Measurements from ENCODE around the gene KANK3.
"Not testable (repeated sequence)": the region's sequence is repeated elsewhere in the genome, so short reads cannot be mapped to it uniquely, and the experiment has no call there.

Gene KANK3

DNA sequence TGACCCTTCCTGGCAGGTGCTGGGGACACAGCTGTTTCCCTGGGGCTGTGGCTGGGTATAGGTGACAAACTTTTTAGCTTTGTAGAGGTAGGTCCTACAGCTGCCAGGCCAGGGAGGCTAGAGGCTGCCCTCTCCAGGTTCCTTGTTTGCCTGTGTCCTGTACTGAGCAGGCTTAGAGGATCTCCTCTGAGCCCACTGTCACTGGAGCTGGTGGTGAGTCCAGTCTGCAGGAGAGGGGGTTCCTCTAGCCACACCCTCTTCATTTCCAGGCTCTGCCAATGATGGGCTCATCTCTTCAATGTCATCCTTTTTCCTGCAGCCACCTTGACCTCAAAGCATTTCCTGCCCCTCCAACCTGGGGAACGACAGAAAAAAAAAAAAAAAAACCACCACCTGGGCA lies 34.5 kb upstream of the KANK3 start:
- Histone ChIP-seq H3K36me3 (replicated peaks) (peaks cover 18% of the 10 kb centered on the region), H3K4me3 (ENCODE audit: low read depth, low read length) (no peak overlapping the region), H3K27me3 (replicated peaks) (no peaks in the 10 kb centered on the region), H3K27ac (no peak overlapping the region)
- in situ Hi-C loops (cut with HindIII; ENCODE audit: low pct_ligation_motif_present, low sequenced_read_pairs) = no loop called here
- DNase-seq = no peak
- TF ChIP-seq, protein P1, sequence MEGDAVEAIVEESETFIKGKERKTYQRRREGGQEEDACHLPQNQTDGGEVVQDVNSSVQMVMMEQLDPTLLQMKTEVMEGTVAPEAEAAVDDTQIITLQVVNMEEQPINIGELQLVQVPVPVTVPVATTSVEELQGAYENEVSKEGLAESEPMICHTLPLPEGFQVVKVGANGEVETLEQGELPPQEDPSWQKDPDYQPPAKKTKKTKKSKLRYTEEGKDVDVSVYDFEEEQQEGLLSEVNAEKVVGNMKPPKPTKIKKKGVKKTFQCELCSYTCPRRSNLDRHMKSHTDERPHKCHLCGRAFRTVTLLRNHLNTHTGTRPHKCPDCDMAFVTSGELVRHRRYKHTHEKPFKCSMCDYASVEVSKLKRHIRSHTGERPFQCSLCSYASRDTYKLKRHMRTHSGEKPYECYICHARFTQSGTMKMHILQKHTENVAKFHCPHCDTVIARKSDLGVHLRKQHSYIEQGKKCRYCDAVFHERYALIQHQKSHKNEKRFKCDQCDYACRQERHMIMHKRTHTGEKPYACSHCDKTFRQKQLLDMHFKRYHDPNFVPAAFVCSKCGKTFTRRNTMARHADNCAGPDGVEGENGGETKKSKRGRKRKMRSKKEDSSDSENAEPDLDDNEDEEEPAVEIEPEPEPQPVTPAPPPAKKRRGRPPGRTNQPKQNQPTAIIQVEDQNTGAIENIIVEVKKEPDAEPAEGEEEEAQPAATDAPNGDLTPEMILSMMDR (IDR thresholded peaks at IDR 0.05; ENCODE audit: low read depth, low read length, missing control alignments) = no peak

DNA sequence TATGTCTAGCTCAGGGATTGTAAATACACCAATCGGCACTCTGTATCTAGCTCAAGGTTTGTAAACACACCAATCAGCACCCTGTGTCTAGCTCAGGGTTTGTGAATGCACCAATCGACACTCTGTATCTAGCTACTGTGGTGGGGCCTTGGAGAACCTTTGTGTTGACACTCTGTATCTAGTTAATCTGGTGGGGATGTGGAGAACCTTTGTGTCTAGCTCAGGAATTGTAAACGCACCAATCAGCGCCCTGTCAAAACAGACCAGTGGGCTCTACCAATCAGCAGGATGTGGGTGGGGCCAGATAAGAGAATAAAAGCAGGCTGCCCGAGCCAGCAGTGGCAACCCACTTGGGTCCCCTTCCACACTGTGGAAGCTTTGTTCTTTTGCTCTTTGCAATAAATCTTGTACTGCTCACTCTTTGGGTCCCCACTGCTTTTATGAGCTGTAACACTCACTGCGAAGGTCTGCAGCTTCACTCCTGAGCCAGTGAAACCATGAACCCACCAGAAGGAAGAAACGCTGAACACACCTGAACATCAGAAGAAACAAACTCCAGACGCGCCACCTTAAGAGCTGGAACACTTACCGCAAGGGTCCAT lies 33.4 kb upstream of the KANK3 start:
- peaks cover 27% of the 10 kb centered on the region for H3K36me3 ChIP-seq (replicated peaks)
- H3K4me3 ChIP-seq (ENCODE audit: low read depth, low read length); H3K27ac ChIP-seq; in situ Hi-C loops (cut with HindIII; ENCODE audit: low pct_ligation_motif_present, low sequenced_read_pairs); DNase-seq; H3K27me3 ChIP-seq (replicated peaks): not testable (repeated sequence)

DNA sequence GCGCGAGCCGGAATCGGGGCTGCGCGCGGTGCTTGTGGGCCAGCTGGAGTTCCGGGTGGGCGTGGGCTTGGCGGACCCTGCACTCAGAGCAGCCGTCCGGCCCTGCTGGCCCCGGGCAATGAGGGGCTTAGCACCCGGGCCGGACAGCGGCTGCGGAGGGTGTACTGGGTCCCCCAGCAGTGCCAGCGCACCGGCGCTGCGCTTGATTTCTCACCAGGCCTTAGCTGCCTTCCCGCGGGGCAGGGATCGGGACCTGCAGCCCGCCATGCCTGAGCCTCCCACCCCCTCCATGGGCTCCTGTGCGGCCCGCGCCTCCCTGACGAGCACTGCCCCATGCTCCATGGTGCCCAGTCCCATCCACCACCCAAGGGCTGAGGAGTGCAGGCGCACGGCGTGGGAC lies 32.7 kb upstream of the KANK3 start:
- DNase-seq; H3K27me3 ChIP-seq (replicated peaks); in situ Hi-C loops (cut with HindIII; ENCODE audit: low pct_ligation_motif_present, low sequenced_read_pairs); H3K27ac ChIP-seq; H3K4me3 ChIP-seq (ENCODE audit: low read depth, low read length): not testable (repeated sequence)
- peaks cover 34% of the 10 kb centered on the region for H3K36me3 ChIP-seq (replicated peaks)

DNA sequence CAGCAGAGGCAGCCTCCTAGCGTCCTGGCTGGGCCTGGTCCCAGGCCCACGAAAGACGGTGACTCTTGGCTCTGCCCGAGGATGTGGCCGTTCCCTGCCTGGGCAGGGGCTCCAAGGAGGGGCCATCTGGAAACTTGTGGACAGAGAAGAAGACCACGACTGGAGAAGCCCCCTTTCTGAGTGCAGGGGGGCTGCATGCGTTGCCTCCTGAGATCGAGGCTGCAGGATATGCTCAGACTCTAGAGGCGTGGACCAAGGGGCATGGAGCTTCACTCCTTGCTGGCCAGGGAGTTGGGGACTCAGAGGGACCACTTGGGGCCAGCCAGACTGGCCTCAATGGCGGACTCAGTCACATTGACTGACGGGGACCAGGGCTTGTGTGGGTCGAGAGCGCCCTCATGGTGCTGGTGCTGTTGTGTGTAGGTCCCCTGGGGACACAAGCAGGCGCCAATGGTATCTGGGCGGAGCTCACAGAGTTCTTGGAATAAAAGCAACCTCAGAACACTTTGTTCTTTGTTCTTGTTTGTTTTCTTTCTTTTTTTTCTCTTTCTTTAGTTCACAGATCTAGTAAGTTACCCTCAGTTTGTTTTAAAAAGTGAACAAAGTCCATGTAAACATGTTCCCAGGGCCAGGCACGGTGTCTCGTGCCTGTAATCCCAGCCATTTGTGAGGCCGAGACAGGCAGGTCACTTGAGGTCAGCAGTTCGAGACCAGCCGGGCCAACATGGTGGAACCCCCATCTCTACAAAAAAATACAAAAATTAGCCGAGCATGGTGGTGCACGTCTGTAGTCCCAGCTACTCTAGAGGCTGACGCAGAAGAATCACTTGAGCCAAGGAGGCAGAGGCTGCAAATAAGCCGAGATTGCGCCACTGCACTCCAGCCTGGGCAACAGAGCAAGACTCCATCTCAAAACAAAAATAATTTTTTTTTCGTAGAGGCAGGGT lies 31.1 kb upstream of the KANK3 start:
- no peak overlapping the region for H3K27ac ChIP-seq
- no peak for DNase-seq
- H3K36me3 ChIP-seq (replicated peaks) = peaks cover 47% of the 10 kb centered on the region
- H3K27me3 ChIP-seq (replicated peaks) = no peaks in the 10 kb centered on the region
- TF ChIP-seq, protein P1 (IDR thresholded peaks at IDR 0.05; ENCODE audit: low read depth, low read length, missing control alignments) = no peak
- H3K4me3 ChIP-seq (ENCODE audit: low read depth, low read length) = no peak overlapping the region
- in situ Hi-C loops (cut with HindIII; ENCODE audit: low pct_ligation_motif_present, low sequenced_read_pairs) = no loop called here

DNA sequence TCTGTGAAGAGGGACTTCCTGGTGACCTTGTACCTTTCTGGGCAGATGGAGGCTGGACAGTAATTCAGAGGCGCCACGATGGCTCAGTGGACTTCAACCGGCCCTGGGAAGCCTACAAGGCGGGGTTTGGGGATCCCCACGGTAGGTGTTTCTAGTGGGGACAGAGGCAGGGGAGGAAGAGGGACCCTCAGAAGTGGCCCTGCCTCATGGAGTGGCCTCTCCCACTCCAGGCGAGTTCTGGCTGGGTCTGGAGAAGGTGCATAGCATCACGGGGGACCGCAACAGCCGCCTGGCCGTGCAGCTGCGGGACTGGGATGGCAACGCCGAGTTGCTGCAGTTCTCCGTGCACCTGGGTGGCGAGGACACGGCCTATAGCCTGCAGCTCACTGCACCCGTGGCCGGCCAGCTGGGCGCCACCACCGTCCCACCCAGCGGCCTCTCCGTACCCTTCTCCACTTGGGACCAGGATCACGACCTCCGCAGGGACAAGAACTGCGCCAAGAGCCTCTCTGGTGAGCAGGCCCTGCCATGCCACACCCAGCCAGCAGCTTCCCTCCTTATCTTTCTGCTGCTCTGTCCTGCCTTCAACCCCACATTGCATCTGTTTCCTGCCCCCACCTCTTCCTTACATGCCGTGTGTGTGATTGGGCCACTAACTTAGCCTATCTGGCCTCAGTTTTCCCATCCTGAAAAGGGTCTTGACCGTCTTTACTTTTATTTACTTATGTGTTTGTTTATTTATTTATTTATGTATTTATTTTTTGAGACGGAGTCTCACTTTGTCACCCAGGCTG lies 28.1 kb upstream of the KANK3 start:
- Histone ChIP-seq H3K27me3 (replicated peaks) (no peaks in the 10 kb centered on the region), H3K36me3 (replicated peaks) (peaks cover 64% of the 10 kb centered on the region), H3K27ac (no peak overlapping the region), H3K4me3 (ENCODE audit: low read depth, low read length) (no peak overlapping the region)
- in situ Hi-C loops (cut with HindIII; ENCODE audit: low pct_ligation_motif_present, low sequenced_read_pairs) = no loop called here
- TF ChIP-seq, protein P1 (IDR thresholded peaks at IDR 0.05; ENCODE audit: low read depth, low read length, missing control alignments) = no peak
- no peak for DNase-seq

DNA sequence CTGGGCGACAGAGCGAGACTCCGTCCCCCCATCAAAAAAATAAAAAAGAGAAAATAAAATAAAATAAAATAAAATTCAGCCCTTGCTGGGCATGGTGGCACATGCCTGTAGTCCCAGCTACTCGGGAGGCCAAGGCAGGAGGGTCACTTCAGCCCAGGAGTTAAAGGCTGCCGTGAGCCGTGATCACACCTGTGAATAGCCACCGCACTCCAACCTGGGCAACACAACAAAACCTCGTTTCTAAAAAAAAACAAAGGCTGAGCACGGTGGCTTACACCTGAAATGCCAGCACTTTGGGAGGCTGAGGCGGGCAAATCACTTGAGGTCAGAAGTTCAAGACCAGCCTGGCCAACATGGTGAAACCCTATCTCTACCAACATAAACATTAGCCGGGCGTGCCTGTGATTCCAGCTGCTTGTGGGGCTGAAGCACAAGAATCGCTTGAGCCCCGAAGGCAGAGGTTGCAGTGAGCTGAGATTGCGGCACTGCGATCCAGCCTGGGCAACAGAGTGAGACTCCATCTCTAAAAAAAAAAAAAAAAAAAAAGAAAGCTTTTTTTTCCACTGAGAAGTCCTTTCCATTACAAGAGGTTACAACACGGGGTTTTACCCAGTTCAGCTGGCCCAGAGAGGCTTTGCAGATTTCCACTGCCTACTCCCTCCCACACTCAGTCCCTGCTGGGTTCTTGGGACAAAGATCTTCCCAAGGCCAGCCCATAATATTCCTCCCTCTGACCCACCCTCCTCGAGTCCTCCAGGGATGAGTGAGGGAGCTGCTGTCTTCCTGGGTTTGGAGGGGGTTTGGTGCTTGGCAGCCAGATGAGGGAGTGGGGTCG lies 27.3 kb upstream of the KANK3 start:
- no peaks in the 10 kb centered on the region for H3K27me3 ChIP-seq (replicated peaks)
- H3K27ac ChIP-seq = no peak overlapping the region
- H3K4me3 ChIP-seq (ENCODE audit: low read depth, low read length) = no peak overlapping the region
- TF ChIP-seq, protein P1 (IDR thresholded peaks at IDR 0.05; ENCODE audit: low read depth, low read length, missing control alignments) = no peak
- in situ Hi-C loops (cut with HindIII; ENCODE audit: low pct_ligation_motif_present, low sequenced_read_pairs) = no loop called here
- DNase-seq = no peak
- H3K36me3 ChIP-seq (replicated peaks) = peaks cover 63% of the 10 kb centered on the region
